Activated T-cell treated with anti-CD3 and anti-CD28 coated beads for 4 hours (primary cell): Measurements from ENCODE around the gene HNRNPLL.

ENCODE experiments used
- DNase-seq: peaks from one replicate; pipeline ENCODE4 v3.0.0-alpha.2; 2020

Gene HNRNPLL

DNA sequence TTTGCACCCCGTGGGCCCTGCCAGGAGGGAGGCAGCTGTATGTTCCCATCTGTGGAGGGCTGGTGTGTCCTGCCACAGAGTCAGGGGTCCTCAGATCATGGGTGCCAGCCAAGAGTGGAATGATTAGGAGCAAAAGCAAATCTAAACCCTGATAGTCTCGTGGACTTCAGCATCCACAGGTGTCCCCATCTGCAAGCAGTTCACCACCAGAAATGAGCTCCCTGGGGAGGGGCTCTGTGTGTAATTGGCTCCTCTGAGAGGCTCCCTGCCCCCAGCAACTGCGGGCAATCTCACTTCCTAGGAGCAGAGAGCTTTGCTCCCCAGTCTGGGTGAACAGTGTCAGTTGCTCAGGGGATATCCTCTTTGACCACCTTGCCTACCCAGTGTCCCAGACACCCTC lies 78.1 kb downstream of the HNRNPLL start:
- DNase-seq: no peak

GRCh38 chr2:38523728-38524437 lies 78.8 kb downstream of the HNRNPLL start:
- no peak for DNase-seq

DNA sequence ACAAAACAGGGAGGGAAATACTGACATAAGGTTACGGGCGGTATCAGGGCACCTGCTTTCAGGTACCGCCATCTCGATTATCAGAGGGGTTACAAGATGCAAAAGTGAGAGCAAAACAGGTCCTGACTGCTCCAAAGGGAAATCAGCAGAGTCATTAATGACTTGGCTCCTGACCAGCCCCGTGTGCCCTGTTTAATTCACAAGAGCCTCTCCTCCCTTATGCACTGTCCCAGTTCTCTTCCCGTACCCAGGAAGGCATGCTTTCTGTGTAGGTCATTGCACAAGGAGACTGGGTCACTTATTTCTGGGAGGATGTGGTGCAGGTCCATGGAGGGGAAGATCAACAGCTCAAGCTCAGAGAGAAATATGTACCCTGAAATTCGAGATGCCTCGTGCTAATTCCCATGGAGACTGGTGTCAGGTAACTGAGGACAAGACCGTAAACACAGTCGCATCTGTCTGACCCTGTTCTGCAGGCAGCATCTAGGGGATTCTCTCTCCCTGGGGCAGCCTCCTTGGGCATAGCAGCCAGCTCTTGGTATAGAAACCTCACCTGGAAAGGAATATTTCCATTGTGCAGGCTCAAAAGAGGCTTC lies 79.9 kb downstream of the HNRNPLL start:
- DNase-seq: no peak

- DNase-seq: no peak
Observed at GRCh38 chr2:38521835-38522234, 80.9 kb downstream of the HNRNPLL start.

GRCh38 chr2:38517284-38517683 lies 85.4 kb downstream of the HNRNPLL start:
- DNase-seq: no peak

GRCh38 chr2:38516526-38516925 lies 86.2 kb downstream of the HNRNPLL start:
- no peak for DNase-seq

DNA sequence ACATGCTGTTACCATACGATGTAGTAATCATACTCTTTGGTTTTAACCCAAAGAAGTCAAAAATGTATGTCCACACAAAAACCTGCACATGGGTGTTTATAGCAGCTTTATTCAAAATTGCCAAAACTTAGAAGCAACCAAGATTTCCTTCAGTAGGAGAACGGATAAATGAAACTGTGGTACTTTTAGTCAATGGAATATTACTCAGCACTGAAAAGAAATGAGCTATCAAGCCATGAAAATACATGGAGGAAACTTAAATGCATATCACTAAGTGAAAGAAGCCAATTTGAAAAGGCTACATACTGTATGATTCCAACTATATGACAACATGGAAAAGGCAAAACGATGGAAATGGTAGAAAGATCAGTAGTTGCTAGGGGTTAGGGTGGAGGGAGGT lies 86.6 kb downstream of the HNRNPLL start:
- DNase-seq: no peak

GRCh38 chr2:38515155-38516074 lies 87.3 kb downstream of the HNRNPLL start:
- no peak for DNase-seq

DNA sequence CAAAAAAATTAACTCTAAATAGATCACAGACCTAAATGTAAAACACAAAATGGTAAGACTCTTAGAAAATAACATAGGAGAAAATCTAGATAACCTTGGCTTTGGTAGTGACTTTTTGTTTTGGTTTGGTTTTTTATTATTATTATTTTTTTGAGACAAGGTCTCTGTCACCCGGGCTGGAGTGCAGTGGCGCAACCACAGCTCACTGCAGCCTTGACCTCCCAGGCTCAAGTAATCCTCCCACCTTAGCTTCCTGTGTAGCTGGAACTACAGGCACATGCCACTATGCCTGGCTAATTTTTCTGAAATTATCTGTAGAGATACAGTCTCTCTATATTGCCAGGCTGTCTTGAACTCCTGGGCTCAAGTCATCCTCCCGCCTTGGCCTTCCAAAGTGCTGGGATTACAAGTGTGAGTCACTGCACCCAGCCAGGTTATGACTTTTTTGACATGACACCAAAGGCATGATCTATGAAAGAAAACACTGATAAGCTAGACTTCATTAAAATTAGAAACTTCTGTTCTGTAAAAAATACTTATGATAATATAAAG lies 88.0 kb downstream of the HNRNPLL start:
- no peak for DNase-seq

DNA sequence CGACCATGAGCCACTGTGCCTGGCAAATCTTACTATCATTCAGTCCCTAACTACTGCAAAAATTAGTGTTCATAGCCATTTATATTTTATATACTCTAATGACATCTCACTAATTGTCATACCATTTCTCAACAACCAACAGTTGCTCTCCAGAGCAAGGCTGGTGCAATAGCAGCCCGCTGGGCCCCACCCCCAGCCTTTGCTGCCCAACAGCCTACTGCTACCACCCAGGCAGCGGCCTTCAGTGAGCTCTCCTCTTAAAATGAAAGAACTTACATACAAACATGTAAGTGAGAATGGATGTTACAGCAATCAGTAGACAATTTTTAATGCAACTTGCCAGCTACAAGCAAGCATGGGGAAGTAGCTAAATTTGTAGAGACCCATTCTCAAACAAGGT lies 90.5 kb downstream of the HNRNPLL start:
- no peak for DNase-seq
